ENCODE measurements around the gene DHH.
"Not testable (repeated sequence)": the region's sequence is repeated elsewhere in the genome, so short reads cannot be mapped to it uniquely, and the experiment has no call there.

The DHH gene

GRCh38 chr12:49094160-49094974 is at the start of gene DHH:
Gene DHH, minus strand, starts transcription at chr12:49094801. Its CDS starts 289 bp downstream, at chr12:49094512.
- DNase-seq = no peak

- no peak for DNase-seq
Measured at GRCh38 chr12:49144384-49144783, 49.8 kb upstream of the DHH start.

- no peak for DNase-seq
Measured at GRCh38 chr12:49138999-49139398, 44.4 kb upstream of the DHH start.

GRCh38 chr12:49138587-49138986 is 44.0 kb upstream of the DHH start:
- no peak for DNase-seq

GRCh38 chr12:49137476-49137875 is 42.9 kb upstream of the DHH start:
- DNase-seq = no peak

GRCh38 chr12:49136997-49137396 is 42.4 kb upstream of the DHH start:
- DNase-seq = not testable (repeated sequence)

- DNase-seq = no peak
Measured at GRCh38 chr12:49133590-49133989, 39.0 kb upstream of the DHH start.

GRCh38 chr12:49133014-49133413 is 38.4 kb upstream of the DHH start:
- no peak for DNase-seq

GRCh38 chr12:49131894-49132461 is 37.4 kb upstream of the DHH start:
- no peak for DNase-seq

- peak; percentile 93 for DNase-seq
Measured at GRCh38 chr12:49131051-49131893, 36.7 kb upstream of the DHH start, which contains the start of gene TUBA1B. Gene TUBA1B, minus strand, starts transcription at chr12:49131395. Its CDS starts 95 bp downstream, at chr12:49131300.

- peak; percentile 95 for DNase-seq
Measured at GRCh38 chr12:49130151-49131050, 35.8 kb upstream of the DHH start.

GRCh38 chr12:49129332-49130150 is 34.9 kb upstream of the DHH start:
- no peak for DNase-seq

GRCh38 chr12:49127971-49128370 is 33.4 kb upstream of the DHH start:
- not testable (repeated sequence) for DNase-seq

GRCh38 chr12:49126852-49127763 is 32.5 kb upstream of the DHH start:
- no peak for DNase-seq

GRCh38 chr12:49121047-49121696 is 26.6 kb upstream of the DHH start:
- DNase-seq = no peak

GRCh38 chr12:49111206-49111605 is 16.6 kb upstream of the DHH start:
- no peak for DNase-seq

- peak; percentile 98 for DNase-seq
Measured at GRCh38 chr12:49110464-49111155, 16.0 kb upstream of the DHH start, which contains the start of gene LMBR1L. Gene LMBR1L, minus strand, starts transcription at chr12:49110847. Its CDS starts 292 bp downstream, at chr12:49110555.

- peak; percentile 32 for DNase-seq
Measured at GRCh38 chr12:49109641-49110463, 15.3 kb upstream of the DHH start.
